ENCODE data around the gene DTD2. TPM values are rescaled to one million over a fixed set of nuclear protein-coding genes. Genes with fewer than 3 reads are reported as not detected.

The DTD2 gene
- total and polyA plus RNA-seq, 9 of the 15 experiments (the other 6 are each of a cell fraction or from before 2014, with no cell fraction given), result 3.8 to 24.1 (median 15.2) TPM

DNA sequence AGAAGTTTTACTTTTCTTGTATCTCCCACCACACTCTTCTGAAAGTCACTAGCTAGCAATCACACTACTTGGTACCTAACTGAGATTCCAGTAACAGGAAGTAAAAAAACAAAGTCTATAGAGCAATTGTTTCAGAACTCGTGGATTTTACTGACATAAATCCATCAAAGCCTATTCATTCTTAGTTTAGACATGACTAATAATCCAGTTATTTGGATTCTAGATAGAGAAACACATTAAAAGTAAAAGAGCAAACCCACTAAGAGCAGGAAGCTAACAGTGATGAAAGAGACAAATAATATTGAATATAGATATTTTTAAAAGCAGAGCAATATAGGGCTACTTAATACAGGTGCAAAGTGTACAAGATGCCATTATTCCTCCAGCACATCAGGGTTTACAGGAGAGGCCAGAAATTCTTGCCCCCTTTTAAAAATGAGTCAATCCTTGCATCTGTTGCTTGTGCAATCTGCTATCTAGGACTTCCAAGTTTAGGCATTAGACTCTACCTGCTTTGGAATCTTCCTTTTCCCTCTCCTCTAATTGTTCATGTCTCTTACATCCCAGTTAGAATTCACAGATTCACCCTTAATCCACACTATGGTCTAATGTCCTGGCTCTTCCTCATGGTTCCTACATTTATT lies 43.0 kb downstream of the DTD2 start (continued):
- TF ChIP-seq RB1 (IDR thresholded peaks at IDR 0.05; ENCODE audit: low read depth) (no peak), MXD1 (CRISPR knock-in tag; IDR thresholded peaks at IDR 0.05; ENCODE audit: borderline replicate concordance, poor library complexity, severe bottlenecking) (no peak)

- Histone ChIP-seq H3K9me3 (replicated peaks; ENCODE audit: control insufficient read depth, insufficient read depth, low read depth, low read length) (no peaks in the 10 kb centered on the region), H3K27me3 (ENCODE audit: control insufficient read depth in 2 of 2, insufficient read depth in 2 of 2, low read length in 2 of 2) (no peaks in the 10 kb centered on the region), H3K4me3 (no peak overlapping the region), H4K20me1 (replicated peaks; ENCODE audit: control insufficient read depth, insufficient read depth, low read length) (no peaks in the 10 kb centered on the region), H3K36me3 (ENCODE audit: control insufficient read depth, insufficient read depth, low read length) (no peaks in the 10 kb centered on the region), H2AFZ (ENCODE audit: low read depth, low read length) (no peak overlapping the region), H3K9me1 (ENCODE audit: control insufficient read depth, insufficient read depth, low read length) (no peaks in the 10 kb centered on the region), H3K9ac (ENCODE audit: insufficient read depth in 1 of 2, low read depth in 2 of 2, low read length in 2 of 2) (no peak overlapping the region), H3K4me2 (ENCODE audit: insufficient read depth, low read length) (no peak overlapping the region; the same call in 1 of the 2 replicates), H3K79me2 (ENCODE audit: control insufficient read depth, insufficient read depth, low read length) (peaks cover 26% of the 10 kb centered on the region), H3K27ac (ENCODE audit: extremely low read depth, low read depth, low read length) (no peak overlapping the region), H3K4me1 (replicated peaks in 1 of 2; ENCODE audit: control insufficient read depth in 2 of 2, insufficient read depth in 2 of 2, low read length in 2 of 2) (peaks cover 0 to 2% of the 10 kb centered on the region in 2 experiments; a peak in 2 of 5 replicates)
- ChIA-PET POLR2A (interaction anchor here (1.6 kb wide), 1 partner anchor 9 kb away, joined by 4 read pairs; the partner anchor contains the start of gene HEATR5A), CTCF (ENCODE audit: low intra/inter-chr PET ratio) (no interaction called here)
- FAIRE-seq, result peak; percentile 42
- in situ Hi-C loops (cut with MboI) (no loop called here), intact Hi-C loops (cut with micrococcal nuclease) (no loop called here)
- DNase-seq (ENCODE audit: extremely low read depth in 1 of 4, low spot score in 3 of 4), result no peak
- TF ChIP-seq ZNF444 (CRISPR knock-in tag; IDR thresholded peaks at IDR 0.05) (no peak), BDP1 (IDR thresholded peaks at IDR 0.05; ENCODE audit: insufficient read depth, insufficient read length) (no peak), U2AF1 (optimal IDR thresholded peaks at IDR 0.05; ENCODE audit: low read depth, low read length) (no peak), HMG20A (CRISPR knock-in tag; conservative IDR thresholded peaks at IDR 0.05) (no peak), NFRKB (IDR thresholded peaks at IDR 0.05; ENCODE audit: low read depth) (no peak), E2F3 (CRISPR knock-in tag; IDR thresholded peaks at IDR 0.05) (no peak), ZNF57 (CRISPR knock-in tag; IDR thresholded peaks at IDR 0.05) (no peak), MAFF (IDR thresholded peaks at IDR 0.05; ENCODE audit: low read length) (no peak), SETDB1 (IDR thresholded peaks at IDR 0.05; ENCODE audit: low read length) (no peak), CREBBP (IDR thresholded peaks at IDR 0.05; ENCODE audit: low read depth, low read length) (no peak), NONO (IDR thresholded peaks at IDR 0.05; ENCODE audit: low read depth in 2 of 2, low read length in 1 of 2) (no peak), TOE1 (IDR thresholded peaks at IDR 0.05; ENCODE audit: borderline replicate concordance) (no peak), TOE1 (CRISPR knock-in tag; IDR thresholded peaks at IDR 0.05; ENCODE audit: borderline replicate concordance, low read depth) (no peak)
- TF ChIP-seq, protein P1, sequence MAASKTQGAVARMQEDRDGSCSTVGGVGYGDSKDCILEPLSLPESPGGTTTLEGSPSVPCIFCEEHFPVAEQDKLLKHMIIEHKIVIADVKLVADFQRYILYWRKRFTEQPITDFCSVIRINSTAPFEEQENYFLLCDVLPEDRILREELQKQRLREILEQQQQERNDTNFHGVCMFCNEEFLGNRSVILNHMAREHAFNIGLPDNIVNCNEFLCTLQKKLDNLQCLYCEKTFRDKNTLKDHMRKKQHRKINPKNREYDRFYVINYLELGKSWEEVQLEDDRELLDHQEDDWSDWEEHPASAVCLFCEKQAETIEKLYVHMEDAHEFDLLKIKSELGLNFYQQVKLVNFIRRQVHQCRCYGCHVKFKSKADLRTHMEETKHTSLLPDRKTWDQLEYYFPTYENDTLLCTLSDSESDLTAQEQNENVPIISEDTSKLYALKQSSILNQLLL (CRISPR knock-in tag; IDR thresholded peaks at IDR 0.05; ENCODE audit: borderline replicate concordance), result no peak
- BruUV-seq (replicated peaks), result no TSS peak
- ATAC-seq, result no peak; the same call in 2 of the 3 replicates
- WGBS (ENCODE audit: insufficient coverage, low coverage, missing lambda C conversion rate), result 13% methylated on average over 2 of the region's 2 CpGs
Observed at GRCh38 chr14:31411218-31411727, 46.0 kb downstream of the DTD2 start.
